Uterus (tissue), 2 donors: ENCODE measurements around the gene ASTN2.

Experiments used
- CTCF ChIP-seq, 4 experiments: fragments of 200-600 bp in 2 of 4; fragments of 450-650 bp in 2 of 4; sonication (generic) in 2 of 4; IDR thresholded peaks; one replicate each; pipeline ENCODE4 v1.5.1; 2016 to 2019; ENCODE audit warnings: antibody characterized with exemption in 4 of 4, mild to moderate bottlenecking in 2 of 4, moderate library complexity in 1 of 4
- POLR2A ChIP-seq, 2 donors: fragments of 450-650 bp; IDR thresholded peaks; one replicate each; pipeline ENCODE4 v1.6.1; 2016; ENCODE audit warnings: antibody characterized with exemption in 2 of 2, mild to moderate bottlenecking in 1 of 2, moderate library complexity in 1 of 2

- TF ChIP-seq CTCF (IDR thresholded peaks at IDR 0.05) (no peak), POLR2A (IDR thresholded peaks at IDR 0.05) (no peak)
These were observed 602.4 kb downstream of the ASTN2 start for GRCh38 chr9:116812231-116813030.
